GM12874 (cell line): Measurements from ENCODE around the gene SEH1L.

Source experiments
- TF ChIP-seq, protein P1 (sequence below): IDR thresholded peaks from 2 replicates; pipeline ENCODE4 v1.5.1; 2011; ENCODE audit warnings: low read depth, mild to moderate bottlenecking, control low read depth, low read length, moderate library complexity; ENCODE audit not compliant: insufficient read depth

SEH1L gene

GRCh38 chr18:12930376-12930775, 17.4 kb upstream of the SEH1L start:
- TF ChIP-seq, protein P1, sequence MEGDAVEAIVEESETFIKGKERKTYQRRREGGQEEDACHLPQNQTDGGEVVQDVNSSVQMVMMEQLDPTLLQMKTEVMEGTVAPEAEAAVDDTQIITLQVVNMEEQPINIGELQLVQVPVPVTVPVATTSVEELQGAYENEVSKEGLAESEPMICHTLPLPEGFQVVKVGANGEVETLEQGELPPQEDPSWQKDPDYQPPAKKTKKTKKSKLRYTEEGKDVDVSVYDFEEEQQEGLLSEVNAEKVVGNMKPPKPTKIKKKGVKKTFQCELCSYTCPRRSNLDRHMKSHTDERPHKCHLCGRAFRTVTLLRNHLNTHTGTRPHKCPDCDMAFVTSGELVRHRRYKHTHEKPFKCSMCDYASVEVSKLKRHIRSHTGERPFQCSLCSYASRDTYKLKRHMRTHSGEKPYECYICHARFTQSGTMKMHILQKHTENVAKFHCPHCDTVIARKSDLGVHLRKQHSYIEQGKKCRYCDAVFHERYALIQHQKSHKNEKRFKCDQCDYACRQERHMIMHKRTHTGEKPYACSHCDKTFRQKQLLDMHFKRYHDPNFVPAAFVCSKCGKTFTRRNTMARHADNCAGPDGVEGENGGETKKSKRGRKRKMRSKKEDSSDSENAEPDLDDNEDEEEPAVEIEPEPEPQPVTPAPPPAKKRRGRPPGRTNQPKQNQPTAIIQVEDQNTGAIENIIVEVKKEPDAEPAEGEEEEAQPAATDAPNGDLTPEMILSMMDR = no peak

DNA sequence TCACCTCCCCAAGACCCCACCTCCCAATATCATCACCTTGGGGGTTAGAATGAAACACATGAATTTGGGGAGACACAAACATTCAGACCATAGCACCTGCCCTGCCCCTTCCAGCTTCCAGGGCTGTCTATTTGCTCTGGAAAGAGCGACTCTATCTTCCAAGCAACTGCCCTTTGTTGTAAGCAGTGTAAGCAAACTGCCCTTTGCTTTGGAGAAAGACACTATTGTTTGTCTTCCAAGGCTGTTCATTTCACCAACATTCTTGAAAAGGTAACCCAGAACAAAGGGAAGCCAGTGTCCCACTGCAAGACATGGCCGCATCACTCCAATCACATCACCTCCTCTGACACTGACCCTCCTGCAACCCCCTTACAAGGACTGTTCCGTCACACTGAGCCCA, 16.9 kb upstream of the SEH1L start:
- TF ChIP-seq, protein P1 = no peak

- TF ChIP-seq, protein P1 = no peak
Measured at GRCh38 chr18:12933327-12933726, 14.5 kb upstream of the SEH1L start.

- TF ChIP-seq, protein P1 = peak; percentile 87
Measured at GRCh38 chr18:12934454-12935071, 13.2 kb upstream of the SEH1L start.

DNA sequence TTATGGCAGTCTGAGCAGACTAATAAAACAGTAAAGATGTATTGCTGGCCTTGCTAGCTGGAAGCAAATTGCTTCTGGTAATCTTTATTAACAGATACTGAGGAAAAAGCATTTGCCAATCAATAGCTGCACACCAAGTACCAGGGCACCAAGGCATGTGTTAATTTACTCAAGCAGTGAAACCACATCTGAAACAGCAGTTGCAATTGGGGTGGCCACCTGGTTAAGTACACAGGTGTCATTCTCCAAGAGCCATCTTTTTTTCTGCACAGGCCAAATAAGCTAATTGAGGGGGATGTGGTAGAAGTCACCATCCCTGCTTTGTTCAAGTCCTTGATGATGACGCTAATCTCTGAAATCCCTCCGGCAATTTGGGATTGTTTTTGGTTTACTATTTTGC, 8.6 kb upstream of the SEH1L start:
- TF ChIP-seq, protein P1 = no peak

DNA sequence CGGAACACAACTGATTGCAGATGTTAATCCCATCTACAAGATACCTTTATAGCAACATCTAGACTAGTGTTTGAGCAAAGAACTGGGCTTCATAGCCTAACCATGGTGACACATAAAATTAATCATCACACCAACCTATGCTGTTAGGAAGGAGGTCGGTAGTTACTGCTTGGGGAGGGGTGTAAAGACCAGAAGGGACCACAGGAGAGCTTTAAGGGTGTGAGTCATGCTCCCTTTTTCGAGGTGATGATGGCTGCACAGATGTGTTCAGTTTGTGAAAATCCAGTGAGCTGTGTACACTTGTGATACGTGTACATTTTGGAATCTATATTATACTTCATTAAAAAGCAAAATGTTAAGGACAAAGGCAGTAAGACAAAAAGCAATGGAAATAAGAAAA, 4.6 kb upstream of the SEH1L start:
- TF ChIP-seq, protein P1 = no peak

DNA sequence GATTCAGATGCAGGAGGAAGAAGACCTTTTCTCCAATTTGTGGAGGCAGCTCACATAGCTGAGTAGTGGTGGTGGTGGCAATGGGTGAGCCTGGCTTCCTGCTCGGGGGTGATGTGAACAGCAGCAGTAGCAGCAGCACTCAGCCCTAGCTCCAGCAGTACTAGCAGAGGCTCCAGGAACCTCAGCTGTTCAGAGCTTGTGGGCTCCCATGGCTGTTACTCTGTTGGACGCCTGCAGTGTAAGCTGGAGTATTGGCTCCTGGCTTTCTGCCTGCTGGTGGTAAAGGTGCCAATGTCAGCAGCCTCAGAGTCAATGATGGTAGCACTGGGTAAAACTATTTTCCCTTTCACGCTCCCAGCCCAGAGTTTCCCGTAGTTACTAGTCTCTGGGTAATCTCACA, 3.1 kb upstream of the SEH1L start:
- TF ChIP-seq, protein P1 = no peak
